Activated naive CD4-positive, alpha-beta T cell treated with anti-CD3 and anti-CD28 coated beads for 36 hours (primary cell): ENCODE data around the gene DDIT4. TPM values are rescaled to one million over a fixed set of nuclear protein-coding genes. Genes with fewer than 3 reads are reported as not detected.
"Not testable (repeated sequence)": the region's sequence is repeated elsewhere in the genome, so short reads cannot be mapped to it uniquely, and the experiment has no call there.

Source experiments
- CTCF ChIA-PET: fragments of 350-600 bp; sonication (Branson Sonifier 250); formaldehyde crosslinking; loops from one replicate; lab custom pipeline; 2021; ENCODE audit warnings: antibody characterized with exemption; lab: Charles Lee
- DNase-seq: peaks from one replicate; pipeline ENCODE4 v3.0.0-alpha.2; 2020
- H3K27ac Mint-ChIP-seq: one replicate; pipeline ENCODE4 v1.8.0; 2021; ENCODE audit warnings: mild to moderate bottlenecking, mixed read lengths
- H3K27me3 Mint-ChIP-seq: one replicate; pipeline ENCODE4 v1.8.0; 2021; ENCODE audit warnings: low read depth, mixed read lengths
- H3K36me3 Mint-ChIP-seq: one replicate; pipeline ENCODE4 v1.8.0; 2021; ENCODE audit warnings: low read depth, mixed read lengths
- H3K4me1 Mint-ChIP-seq: one replicate; pipeline ENCODE4 v1.8.0; 2021; ENCODE audit warnings: low read depth, mixed read lengths
- H3K4me3 Mint-ChIP-seq: one replicate; pipeline ENCODE4 v1.8.0; 2021; ENCODE audit warnings: mild to moderate bottlenecking, moderate library complexity, mixed read lengths
- H3K9me3 Mint-ChIP-seq: one replicate; pipeline ENCODE4 v1.8.0; 2021; ENCODE audit warnings: mixed read lengths
- intact Hi-C: fragments of 100-400 bp; cut with micrococcal nuclease; formaldehyde crosslinking; loops from one replicate; pipeline ENCODE4 v1.15.1; 2023
- total RNA-seq, 2 experiments: library from RNA; stranded (reverse); gene quantifications; one replicate each; pipeline ENCODE4 v1.2.3, GENCODE V29; 2021

DDIT4 gene
- total RNA-seq, 2 experiments from 2014 or later: 684 to 689 TPM

DNA sequence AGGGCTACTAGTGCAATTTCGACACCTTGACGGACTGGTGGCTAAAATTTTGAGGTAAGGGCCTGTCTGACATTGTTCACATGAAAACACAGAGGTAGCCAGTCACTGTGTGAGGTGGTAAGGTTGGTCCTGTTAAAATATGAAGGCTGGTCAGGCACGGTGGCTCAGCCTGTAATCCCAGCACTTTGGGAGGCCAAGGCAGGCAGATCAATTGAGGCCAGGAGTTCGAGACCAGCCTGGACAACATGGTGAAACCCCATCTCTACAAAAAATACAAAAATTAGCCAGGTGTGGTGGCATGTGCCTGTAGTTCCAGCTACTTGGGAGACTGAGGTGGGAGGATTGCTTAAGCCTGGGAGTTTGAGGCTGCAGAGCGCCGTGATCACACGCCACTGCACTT, 34.0 kb downstream of the DDIT4 start:
- H3K9me3 Mint-ChIP-seq, H3K4me3 Mint-ChIP-seq, H3K27me3 Mint-ChIP-seq, intact Hi-C loops, H3K36me3 Mint-ChIP-seq, DNase-seq: not testable (repeated sequence)
- Mint-ChIP-seq H3K4me1 (peaks cover 75% of the 10 kb centered on the region), H3K27ac (peak overlapping the region; percentile 87)
- CTCF ChIA-PET: interaction anchor here (1.3 to 3.4 kb wide), 3 partner anchors 9 to 14 kb away, joined by 3 to 13 read pairs (median 8); no protein-coding TSS in a partner anchor

DNA sequence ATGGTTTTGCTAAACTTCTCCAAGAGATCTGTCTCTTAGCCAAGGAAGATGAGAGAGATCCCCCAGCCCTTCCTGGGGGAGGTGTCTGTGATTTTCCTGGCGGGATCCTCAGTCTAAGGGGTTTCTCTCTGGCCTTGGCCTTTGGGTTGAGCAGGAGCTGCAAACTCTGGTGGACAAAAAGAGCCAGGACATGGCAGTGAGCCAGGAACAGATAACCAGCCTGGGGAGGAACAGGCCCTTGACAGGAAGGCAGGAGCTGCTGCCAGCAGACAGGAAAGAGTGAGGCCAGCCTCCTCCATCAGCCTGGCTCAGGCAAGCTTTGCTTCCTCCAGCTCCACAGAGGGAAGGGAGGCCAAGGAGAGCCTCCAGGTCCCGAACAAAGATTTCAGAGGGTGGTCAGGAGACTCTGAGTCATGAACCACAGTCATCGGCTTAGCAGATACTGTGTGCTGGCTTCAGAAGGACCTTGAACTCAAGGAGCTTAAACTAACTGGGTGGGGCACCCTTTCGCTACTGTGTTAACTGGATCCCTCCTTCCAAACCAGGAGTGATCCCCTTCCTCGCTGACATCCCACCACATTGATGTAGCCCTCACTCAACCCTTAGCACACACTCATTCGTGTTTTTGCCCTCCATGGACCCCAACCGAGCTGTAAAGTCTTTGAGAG, 34.7 kb downstream of the DDIT4 start:
- intact Hi-C loops: no loop called here
- peak overlapping the region; percentile 87 for H3K27ac Mint-ChIP-seq
- no peaks in the 10 kb centered on the region for H3K27me3 Mint-ChIP-seq
- no peak overlapping the region for H3K4me3 Mint-ChIP-seq
- no peaks in the 10 kb centered on the region for H3K36me3 Mint-ChIP-seq
- CTCF ChIA-PET: interaction anchor here (0.6 to 3.4 kb wide), 6 partner anchors 8 to 176 kb away, joined by 3 to 13 read pairs (median 4); no protein-coding TSS in a partner anchor
- H3K9me3 Mint-ChIP-seq: no peaks in the 10 kb centered on the region
- DNase-seq: peak; percentile 73
- peaks cover 74% of the 10 kb centered on the region for H3K4me1 Mint-ChIP-seq

DNA sequence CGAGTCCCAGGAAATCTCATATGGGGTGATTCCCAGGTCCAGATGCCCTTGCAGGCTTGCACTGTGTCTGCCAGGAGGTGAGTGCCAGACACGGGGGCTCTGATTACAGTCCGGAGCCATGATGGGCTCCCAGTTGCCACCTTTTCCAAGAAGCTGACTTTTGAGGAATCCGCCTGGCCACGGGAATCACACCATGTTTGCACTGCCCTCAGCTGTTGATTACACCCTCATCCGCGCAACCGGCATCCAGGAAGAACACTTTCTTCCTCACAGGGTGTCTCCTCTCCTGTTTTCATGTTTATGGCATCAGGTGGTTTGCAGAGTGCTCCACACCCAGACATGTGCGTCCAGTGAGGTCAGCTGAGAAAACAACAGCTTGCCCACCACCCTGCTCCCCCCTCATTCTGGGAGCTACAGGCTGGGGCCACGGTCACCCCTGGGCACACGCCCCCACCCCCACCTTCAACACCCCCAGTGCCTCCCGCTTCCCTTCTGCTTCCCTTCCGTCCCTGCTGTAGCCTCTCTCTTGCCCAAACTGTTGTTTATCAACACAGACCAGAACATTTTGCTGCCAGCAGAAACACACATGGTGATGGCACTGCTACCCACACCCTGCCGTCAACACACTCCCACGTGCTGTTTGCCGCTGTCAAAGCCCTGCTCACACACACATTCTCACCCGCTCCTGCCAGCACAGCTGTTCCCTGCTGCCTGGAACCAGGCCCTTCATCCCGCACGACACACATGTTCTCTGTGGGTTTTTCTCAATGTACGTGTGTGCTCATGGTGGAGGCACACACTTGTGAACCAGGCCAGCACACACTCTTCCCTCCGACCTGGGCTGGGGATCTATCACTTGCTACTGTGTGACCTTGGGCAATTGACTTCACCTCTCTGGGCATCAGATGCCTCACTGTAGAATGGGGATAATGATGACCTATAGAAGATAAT, 35.8 kb downstream of the DDIT4 start:
- no peaks in the 10 kb centered on the region for H3K36me3 Mint-ChIP-seq
- CTCF ChIA-PET: interaction anchor here (0.6 to 3.4 kb wide), 4 partner anchors 12 to 550 kb away, joined by 3 to 13 read pairs (median 4); no protein-coding TSS in a partner anchor
- peak; percentile 52 for DNase-seq
- intact Hi-C loops: no loop called here
- no peaks in the 10 kb centered on the region for H3K27me3 Mint-ChIP-seq
- peaks cover 71% of the 10 kb centered on the region for H3K4me1 Mint-ChIP-seq
- no peak overlapping the region for H3K4me3 Mint-ChIP-seq
- peak overlapping the region; percentile 87 for H3K27ac Mint-ChIP-seq
- H3K9me3 Mint-ChIP-seq: no peaks in the 10 kb centered on the region

DNA sequence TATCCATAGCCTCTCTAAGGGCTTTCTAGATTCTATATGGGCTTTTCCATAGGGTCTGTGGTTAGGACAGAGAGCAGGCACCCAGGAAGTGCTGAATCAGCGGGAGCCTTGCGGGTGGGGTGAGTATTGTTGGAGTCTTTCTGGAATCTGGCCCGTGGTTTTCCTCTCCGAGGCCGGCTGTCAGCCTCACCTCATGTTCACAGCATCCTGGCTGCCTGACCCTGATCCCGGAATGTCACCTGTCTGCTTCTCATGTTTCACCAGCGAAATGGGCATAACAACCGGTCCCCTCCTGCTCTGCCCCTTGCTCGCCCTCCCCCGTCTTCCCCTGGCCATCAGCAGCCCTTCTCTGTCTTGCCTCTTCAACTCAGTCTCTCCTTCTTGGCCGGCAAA, 36.5 kb downstream of the DDIT4 start:
- Mint-ChIP-seq H3K4me1 (peaks cover 72% of the 10 kb centered on the region), H3K9me3 (no peaks in the 10 kb centered on the region), H3K27me3 (no peaks in the 10 kb centered on the region), H3K4me3 (no peak overlapping the region), H3K36me3 (no peaks in the 10 kb centered on the region), H3K27ac (peak overlapping the region; percentile 81)
- CTCF ChIA-PET: interaction anchor here (0.7 kb wide), 1 partner anchor 551 kb away, joined by 4 read pairs; no protein-coding TSS in a partner anchor
- intact Hi-C loops: no loop called here
- no peak for DNase-seq

DNA sequence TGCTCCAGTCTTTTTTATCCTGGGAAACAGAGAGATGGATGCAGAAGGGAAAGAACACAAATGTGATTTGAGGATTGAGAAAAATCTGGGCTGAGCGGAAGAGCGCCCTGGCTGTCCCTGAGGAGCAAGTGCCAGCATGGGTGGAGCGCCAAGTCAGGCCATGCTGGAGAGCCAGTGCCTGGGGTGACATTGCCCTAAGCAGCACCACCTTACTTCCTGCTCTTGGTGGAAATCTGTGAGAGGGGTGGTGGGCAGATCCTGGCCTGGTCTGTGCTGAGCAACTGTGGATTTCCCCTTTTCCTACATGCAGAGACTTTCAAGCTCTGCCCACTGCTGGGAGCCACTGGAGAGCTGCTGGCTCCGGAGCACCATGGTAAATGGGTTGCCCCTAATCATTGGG, 36.9 kb downstream of the DDIT4 start:
- no peaks in the 10 kb centered on the region for H3K36me3 Mint-ChIP-seq
- no peaks in the 10 kb centered on the region for H3K27me3 Mint-ChIP-seq
- no peak overlapping the region for H3K4me3 Mint-ChIP-seq
- H3K9me3 Mint-ChIP-seq: no peaks in the 10 kb centered on the region
- peaks cover 72% of the 10 kb centered on the region for H3K4me1 Mint-ChIP-seq
- CTCF ChIA-PET: interaction anchor here (1.6 kb wide), 1 partner anchor 18 kb away, joined by 4 read pairs; no protein-coding TSS in a partner anchor
- H3K27ac Mint-ChIP-seq: peak overlapping the region; percentile 81
- intact Hi-C loops: no loop called here
- peak; percentile 33 for DNase-seq

DNA sequence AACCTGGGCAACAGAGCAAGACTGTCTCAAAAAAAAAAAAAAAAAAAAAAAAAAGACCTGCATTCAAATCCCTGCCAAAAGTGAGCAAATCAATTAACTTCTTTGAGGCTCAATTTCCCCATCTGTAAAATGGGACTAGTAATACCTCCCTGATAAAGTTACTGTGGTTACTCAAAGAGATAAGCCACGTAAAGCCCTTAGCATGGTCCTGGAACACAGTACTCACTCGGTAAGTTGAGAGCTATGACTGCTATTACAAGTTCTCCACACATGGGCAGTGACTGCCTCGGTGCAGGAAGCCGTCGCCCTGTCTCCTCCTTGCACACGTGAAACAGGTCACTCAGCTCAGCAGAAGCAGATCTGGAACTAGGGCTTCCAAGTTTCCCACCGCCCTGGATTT, 37.9 kb downstream of the DDIT4 start:
- Mint-ChIP-seq H3K4me1 (peaks cover 74% of the 10 kb centered on the region), H3K9me3 (no peaks in the 10 kb centered on the region), H3K4me3 (no peak overlapping the region)

DNA sequence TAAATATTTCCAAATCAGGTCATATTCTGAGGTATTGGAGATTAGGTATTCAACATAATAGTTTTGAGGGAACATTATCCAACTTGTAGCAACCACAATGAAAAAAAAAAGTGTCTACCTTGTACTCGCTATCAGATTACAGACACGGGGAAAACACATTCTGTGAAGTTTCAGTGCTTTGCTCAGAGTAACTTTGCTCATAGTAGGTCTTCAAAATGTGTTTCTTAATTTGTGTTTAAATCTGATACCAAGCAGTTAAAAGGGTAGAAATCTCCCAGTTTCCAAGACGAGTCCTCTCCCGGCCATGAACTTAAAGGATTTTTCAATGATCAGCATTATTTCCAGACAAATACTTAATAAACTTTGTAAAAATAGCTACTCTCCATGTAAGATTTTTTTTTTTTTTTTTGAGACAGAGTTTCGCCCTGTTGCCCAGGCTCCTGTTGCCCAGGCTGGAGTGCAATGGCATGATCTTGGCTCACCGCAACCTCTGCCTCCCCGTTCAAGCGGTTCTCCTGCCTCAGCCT, 39.2 kb downstream of the DDIT4 start:
- intact Hi-C loops: no loop called here
- H3K9me3 Mint-ChIP-seq: no peaks in the 10 kb centered on the region
- peak overlapping the region; percentile 43 for H3K27ac Mint-ChIP-seq
- H3K27me3 Mint-ChIP-seq: no peaks in the 10 kb centered on the region
- no peak for DNase-seq
- H3K4me3 Mint-ChIP-seq: no peak overlapping the region
- H3K4me1 Mint-ChIP-seq: peaks cover 74% of the 10 kb centered on the region
- H3K36me3 Mint-ChIP-seq: peaks cover 6% of the 10 kb centered on the region
- CTCF ChIA-PET: no interaction called here

More for the DNA sequence above, 37.9 kb downstream of the DDIT4 start:
- peak; percentile 58 for DNase-seq
- CTCF ChIA-PET: interaction anchor here (0.7 to 1.6 kb wide), 3 partner anchors 15 to 26 kb away, joined by 3 to 4 read pairs (median 3); no protein-coding TSS in a partner anchor
- Mint-ChIP-seq H3K36me3 (peaks cover 3% of the 10 kb centered on the region), H3K27me3 (no peaks in the 10 kb centered on the region), H3K27ac (no peak overlapping the region)
- intact Hi-C loops: no loop called here

DNA sequence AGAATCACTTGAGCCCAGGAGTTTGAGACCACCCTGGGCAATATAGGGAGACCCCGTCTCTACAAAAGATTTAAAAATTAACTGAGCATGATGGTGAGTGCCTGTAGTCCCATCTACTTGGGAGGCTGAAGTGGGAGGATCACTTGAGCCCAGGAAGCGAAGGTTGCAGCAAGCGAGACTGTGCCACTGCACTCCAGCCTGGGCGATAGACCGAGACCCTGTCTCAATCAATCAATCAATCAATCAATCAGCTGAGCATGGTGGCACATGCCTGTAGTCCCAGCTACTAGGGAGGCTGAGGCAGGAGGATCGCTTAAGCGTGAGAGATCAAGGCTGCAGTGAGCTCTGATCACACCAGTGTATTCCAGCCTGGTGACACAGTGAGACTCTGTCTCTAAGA, 40.5 kb downstream of the DDIT4 start:
- Mint-ChIP-seq H3K36me3 (peaks cover 9% of the 10 kb centered on the region), H3K9me3 (no peaks in the 10 kb centered on the region), H3K4me1 (peaks cover 72% of the 10 kb centered on the region), H3K27me3 (no peaks in the 10 kb centered on the region), H3K4me3 (no peak overlapping the region), H3K27ac (no peak overlapping the region)
- intact Hi-C loops: no loop called here
- no peak for DNase-seq
- CTCF ChIA-PET: interaction anchor here (1.2 to 2.1 kb wide), 2 partner anchors 8 to 12 kb away, joined by 5 to 9 read pairs; no protein-coding TSS in a partner anchor

DNA sequence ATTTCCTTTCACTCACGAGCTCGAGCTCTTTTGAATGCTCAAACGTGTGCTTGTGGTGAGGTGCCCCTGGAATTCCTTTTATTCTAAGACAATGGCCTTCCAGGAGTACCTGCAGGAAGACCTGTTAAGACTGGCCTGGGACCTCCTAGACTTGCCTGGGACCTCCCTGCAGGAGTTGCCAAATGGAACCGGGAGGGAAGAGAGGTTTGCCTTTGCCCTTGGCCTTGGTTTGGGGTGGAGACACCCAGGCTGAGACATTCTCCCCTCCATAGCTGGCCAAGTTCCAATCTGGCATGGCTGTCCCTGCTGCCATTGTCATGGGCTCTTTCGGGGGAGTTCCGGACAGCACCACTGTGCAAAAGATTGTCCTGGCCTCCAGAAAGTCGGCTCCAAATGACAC, 41.3 kb downstream of the DDIT4 start:
- Mint-ChIP-seq H3K36me3 (peaks cover 9% of the 10 kb centered on the region), H3K4me3 (no peak overlapping the region), H3K27ac (peak overlapping the region; percentile 91), H3K4me1 (peaks cover 66% of the 10 kb centered on the region), H3K9me3 (no peaks in the 10 kb centered on the region), H3K27me3 (no peaks in the 10 kb centered on the region)
- no peak for DNase-seq
- intact Hi-C loops: no loop called here
- CTCF ChIA-PET: interaction anchor here (1.2 to 2.1 kb wide), 2 partner anchors 9 to 13 kb away, joined by 5 to 9 read pairs; no protein-coding TSS in a partner anchor

DNA sequence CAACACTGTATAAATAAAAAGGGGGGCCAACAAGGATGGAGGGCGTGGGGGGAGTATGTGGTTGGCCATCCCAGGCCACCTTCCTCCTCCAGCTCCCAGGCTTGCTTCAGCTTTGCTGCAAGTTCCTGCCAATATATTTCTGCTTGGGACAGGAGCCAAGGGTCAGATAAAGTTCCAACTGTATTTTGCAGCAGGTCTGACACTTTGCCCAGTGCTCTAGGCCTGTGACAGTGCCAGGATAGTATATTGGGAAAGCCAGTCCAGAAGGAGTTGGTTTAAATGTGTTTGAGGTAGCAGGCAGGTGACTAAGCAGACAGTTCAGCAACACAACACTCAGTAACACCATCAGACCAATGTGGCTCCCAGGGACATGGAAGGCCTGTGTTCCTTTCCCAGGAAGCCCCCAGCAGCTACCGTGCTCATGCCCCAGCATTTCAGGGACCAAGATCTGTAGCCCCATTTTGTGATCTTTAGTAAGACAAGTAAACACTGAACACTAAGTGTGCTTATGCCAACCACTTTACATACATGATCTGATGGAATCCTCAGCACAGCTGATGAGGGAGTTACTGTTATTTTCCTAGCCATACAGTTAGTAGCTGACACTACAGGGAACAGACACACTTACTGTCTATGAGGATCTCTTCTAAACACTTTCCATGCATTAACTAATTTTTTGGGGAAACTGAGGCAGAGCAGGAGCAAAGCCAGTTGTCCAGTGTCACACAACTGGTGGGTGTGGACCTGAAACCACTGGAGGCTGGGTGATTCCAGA, 42.1 kb downstream of the DDIT4 start:
- Mint-ChIP-seq H3K4me1 (peaks cover 63% of the 10 kb centered on the region), H3K27ac (peak overlapping the region; percentile 91), H3K9me3 (no peaks in the 10 kb centered on the region), H3K4me3 (no peak overlapping the region), H3K27me3 (no peaks in the 10 kb centered on the region), H3K36me3 (peaks cover 9% of the 10 kb centered on the region)
- no peak for DNase-seq
- CTCF ChIA-PET: interaction anchor here (1.2 to 2.1 kb wide), 5 partner anchors 8 to 41 kb away, joined by 3 to 9 read pairs (median 5); no protein-coding TSS in a partner anchor
- intact Hi-C loops: no loop called here

DNA sequence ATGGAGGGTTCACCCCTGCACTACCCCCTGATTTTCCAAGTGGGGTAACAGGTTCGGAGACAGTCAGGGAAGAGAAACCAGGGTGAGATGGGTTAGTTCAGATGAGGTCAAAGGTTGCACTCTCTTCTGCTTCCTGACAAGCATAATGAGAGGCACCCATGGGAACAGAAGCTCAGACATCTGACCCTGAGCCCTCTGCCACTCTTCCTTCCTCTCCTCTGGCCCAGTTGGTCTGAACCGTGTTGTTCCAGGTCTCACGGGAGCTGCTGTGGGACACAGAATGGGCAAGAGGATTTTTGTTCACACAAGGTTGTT, 42.6 kb downstream of the DDIT4 start:
- H3K4me3 Mint-ChIP-seq: no peak overlapping the region
- H3K9me3 Mint-ChIP-seq: no peaks in the 10 kb centered on the region
- no peak for DNase-seq
- intact Hi-C loops: no loop called here
- H3K4me1 Mint-ChIP-seq: peaks cover 63% of the 10 kb centered on the region
- peaks cover 9% of the 10 kb centered on the region for H3K36me3 Mint-ChIP-seq
- H3K27me3 Mint-ChIP-seq: no peaks in the 10 kb centered on the region
- H3K27ac Mint-ChIP-seq: peak overlapping the region; percentile 91
- CTCF ChIA-PET: interaction anchor here (1.2 to 2.1 kb wide), 5 partner anchors 8 to 41 kb away, joined by 3 to 9 read pairs (median 5); no protein-coding TSS in a partner anchor
